GM19099 (cell line): ENCODE measurements around the gene MYL5.
A peak's percentile ranks its signal among the peaks of the same experiment; 100 is the strongest.

Experiments used
- POLR2A ChIP-seq: IDR thresholded peaks from 3 replicates; pipeline ENCODE4 v1.6.1; 2011; ENCODE audit warnings: low read depth; ENCODE audit not compliant: insufficient read length; ENCODE audit errors: extremely low read depth

Gene MYL5

DNA sequence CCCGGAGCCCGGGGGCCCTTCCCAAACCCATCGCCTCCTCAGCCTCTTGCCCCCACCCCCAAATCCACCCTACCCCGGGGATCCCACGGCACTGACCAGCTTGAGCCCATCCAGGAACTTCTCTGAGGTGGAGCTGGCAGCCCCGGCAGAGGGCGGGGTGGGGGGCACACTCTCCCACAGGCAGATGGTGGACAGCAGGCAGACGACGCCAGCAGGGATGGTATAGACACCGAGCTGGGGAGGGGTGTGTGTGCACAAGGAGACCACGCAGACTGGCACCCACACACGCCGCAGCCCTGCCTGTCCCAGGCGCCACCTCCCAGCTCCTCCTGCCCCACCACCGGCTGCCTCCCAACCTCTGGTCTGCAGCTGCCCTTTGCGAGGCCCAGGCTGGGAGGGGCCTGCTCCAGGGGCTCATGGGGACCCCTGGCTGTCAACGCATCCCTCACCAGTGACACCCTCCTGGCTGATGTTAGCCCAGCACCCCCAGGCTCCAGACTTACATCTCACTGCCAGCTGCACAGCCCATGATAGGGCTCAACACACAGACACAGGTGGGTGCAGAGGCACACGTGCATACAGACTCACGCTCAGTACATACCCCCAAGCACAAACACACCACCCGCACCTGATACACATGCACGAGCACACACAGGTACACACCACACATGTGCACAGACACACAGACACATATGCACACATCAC, 10.4 kb downstream of the MYL5 start:
- TF ChIP-seq POLR2A: no peak

DNA sequence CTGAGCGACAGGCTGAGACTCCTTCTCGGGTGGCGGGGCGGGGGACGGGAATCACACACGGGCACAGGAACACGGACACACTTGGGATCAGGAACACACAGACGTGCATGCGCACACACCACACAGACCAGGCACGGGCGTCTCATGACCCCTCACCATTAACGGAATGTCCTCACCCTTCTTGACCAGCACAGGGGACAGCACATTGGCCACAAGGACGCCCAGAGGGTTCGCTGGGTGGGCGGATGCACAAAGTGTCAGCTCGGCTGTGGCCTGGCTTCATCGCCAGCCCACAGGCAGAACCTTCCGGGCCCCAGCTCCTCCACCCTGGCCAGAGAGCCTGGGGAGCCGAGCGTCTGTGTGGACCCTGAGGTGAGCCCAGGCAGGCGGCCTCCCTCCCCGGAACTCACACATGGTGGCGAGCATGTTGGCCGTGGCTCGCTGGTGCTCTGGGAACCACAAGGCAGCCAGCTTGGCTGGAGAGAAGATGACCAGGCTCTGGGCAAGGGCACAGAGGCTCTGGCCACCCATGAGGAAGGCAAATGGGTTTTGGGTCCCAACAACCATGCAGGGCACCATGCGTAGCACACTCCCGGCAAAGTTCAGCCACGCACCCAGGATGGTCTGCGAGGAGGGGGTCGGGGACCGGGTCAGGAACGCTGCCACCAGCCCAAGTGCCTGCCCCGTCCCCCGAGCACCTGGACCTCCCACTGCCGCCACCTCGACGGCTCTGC, 11.5 kb downstream of the MYL5 start:
- TF ChIP-seq POLR2A: no peak

GRCh38 chr4:686413-687040, 12.2 kb downstream of the MYL5 start:
- no peak for TF ChIP-seq POLR2A

- TF ChIP-seq POLR2A: no peak
Observed at GRCh38 chr4:687048-687970, 13.0 kb downstream of the MYL5 start.

DNA sequence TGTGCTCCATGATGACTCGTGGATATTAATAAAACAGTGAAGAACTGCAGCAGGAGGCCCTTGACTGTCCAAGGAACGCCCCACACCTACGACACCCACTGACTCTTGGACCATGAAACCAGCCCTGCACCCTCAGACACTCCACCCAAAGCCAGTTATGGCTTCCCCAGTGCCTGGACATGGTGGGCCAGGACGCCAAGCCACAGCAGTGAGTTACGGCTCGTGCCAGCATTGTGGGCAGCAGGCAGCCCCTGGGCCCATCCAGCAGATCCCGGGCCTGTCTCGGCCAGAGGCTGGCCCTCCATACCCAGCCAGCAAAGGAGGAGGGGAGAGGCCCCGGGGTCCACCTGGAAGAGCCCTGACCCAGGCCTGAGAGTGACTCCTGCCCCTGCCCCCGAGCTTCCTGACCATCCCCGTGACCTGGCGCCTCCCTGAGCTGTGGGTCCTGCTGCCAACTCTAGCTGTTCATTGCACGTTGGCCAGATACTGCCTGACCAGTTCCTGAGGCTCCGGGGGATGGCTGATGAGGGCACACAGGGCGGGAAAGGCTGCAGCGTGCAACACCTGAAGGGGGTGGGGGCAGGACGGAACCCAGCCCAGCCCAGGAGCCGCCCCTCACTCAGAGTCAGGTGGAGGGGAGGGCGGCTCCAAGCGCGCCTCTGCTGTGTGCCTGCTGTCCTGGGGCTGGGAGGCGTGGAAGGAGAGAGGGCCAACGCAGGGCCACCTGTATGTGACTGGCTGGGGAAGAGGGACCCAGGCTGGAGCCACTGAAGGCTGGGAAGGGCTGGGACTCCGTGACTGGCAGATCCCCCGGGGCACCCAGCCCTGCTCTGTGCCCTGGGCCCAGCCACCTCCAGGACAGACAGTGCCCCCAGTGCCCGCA, 13.9 kb downstream of the MYL5 start:
- no peak for TF ChIP-seq POLR2A

DNA sequence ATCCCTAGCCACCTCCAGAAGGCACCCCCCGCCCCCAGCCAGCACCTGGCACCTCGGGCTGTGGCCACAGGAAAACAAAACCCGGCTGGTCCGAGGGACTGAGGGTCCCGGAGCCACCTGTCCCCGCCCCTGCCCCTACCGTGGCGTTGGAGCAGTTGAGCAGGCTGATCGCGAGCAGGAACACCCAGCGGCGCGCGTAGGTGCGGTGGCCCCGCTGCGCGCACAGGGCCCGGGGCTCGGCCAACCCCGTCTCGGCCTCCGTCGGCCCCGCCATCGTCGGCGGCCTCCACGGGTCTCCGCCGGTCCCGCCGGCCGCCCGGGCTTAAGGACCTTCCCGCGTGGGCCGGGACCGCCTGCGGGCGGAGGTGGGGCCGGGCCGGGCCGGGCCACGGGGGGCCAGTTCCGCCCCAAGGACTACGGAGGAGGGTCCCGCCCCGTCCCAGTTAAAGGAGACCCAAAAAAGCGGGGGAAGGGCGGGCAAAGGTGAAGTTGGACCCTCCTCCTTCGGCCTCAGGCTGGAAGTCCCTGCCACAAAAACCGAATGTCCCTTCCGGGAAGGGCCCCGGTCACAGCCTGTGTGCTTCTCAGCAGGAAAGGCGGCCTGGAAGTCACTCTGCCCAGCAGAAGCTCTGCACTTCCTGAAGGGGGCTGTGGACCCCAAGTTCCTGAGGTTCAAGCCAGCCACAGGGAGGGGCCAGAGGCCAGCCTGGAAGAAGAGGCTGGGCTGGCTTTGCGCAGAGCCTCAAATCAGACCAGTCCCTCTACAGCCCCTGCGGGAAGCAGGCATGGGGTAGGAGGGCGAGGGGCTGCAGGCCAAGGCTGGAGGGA, 14.7 kb downstream of the MYL5 start, which contains the start of gene SLC49A3:
Gene SLC49A3 (minus strand): TSS at position 298 of the 828 bp plus-strand sequence. CDS start 24 bp downstream, at position 274.
- peak; percentile 41 for TF ChIP-seq POLR2A

- no peak for TF ChIP-seq POLR2A
Observed at GRCh38 chr4:689723-690122, 15.4 kb downstream of the MYL5 start.

- TF ChIP-seq POLR2A: no peak
Observed at GRCh38 chr4:692771-693554, 18.6 kb downstream of the MYL5 start.

GRCh38 chr4:699816-700580, 25.7 kb downstream of the MYL5 start:
- no peak for TF ChIP-seq POLR2A

DNA sequence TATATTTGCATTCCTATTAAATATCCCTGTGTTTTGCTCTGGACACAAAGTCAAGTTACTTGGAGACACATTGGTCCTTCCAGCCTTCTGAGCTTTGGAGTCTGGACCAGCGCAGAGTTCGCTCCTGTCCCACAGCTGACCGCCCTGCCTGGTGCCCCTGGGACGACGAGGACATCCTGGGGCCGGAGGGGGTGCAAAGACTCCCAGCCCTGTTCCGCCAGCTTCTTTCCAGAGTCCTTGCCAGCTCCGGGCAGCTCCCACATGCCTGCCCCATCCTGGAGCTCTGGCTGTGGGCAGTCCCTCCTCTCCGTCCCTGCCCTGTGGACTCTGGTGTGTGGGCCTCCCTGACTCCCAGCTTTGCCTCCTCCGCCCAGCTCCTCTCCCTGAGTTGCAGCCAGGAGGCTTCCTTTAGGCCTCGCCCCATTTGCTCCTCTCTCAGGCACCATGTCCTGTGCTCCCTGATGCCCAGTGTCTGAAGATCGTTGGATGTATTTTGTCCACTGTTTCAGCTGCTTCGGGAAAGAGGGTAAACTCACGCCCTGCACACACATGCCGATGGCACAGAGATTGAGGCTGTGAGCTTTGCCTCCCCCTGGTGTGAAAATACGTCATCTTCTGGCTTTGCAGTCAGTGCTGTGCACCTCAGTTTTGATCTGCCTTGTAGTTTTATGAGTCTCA, 26.4 kb downstream of the MYL5 start:
- TF ChIP-seq POLR2A: no peak

DNA sequence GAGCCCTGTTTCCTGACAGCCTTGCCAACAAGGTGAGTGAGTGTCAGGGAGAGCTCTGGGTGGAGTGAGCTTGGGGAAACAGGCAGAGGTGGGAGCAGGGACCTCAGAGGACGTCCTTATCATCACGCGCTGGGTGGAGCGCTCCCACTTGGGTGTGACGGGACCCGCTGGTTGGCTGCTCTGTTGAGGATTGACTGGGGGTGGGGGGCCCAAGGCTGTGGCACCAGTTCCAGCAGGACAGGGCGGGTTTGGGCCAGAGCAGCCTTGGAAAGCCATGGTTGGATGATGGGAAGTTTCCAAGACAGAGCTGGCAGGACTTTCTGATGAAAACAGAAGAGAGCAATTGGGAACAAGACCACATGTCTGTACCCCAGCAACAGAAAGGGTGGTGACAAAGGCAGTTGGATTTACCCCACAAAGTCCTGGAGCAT, 28.3 kb downstream of the MYL5 start:
- TF ChIP-seq POLR2A: no peak
